Psoas muscle (tissue), 8 donors: ENCODE results near the gene RARRES2. TPM values are rescaled to one million over a fixed set of nuclear protein-coding genes. Genes with fewer than 3 reads are reported as not detected.

Source experiments
- ATAC-seq, 4 donors: fragments of 200-7000 bp; cut with Tn5 transposase; one replicate each; pipeline ENCODE4 v1.9.1; 2020; ENCODE audit warnings: moderate library complexity in 3 of 4, mild to moderate bottlenecking in 2 of 4
- DNase-seq, 2 donors: peaks; one replicate each; pipeline ENCODE4 v3.0.0-alpha.2; 2020
- H3K27ac ChIP-seq: fragments of 200-600 bp; one replicate; pipeline ENCODE4 v1.8.0; 2022
- H3K27me3 ChIP-seq, 3 donors: fragments of 200-600 bp in 1 of 3; one replicate each; pipeline versions ENCODE4 v1.6.1 to v1.8.0; 2013 to 2022; ENCODE audit warnings: low read length in 2 of 3, mild to moderate bottlenecking in 2 of 3, moderate library complexity in 1 of 3; ENCODE audit not compliant: insufficient read depth in 3 of 3
- H3K36me3 ChIP-seq, 2 donors: fragments of 200-600 bp in 1 of 2; one replicate each; pipeline versions ENCODE4 v1.6.1 to v1.8.0; 2013 to 2022; ENCODE audit warnings: low read depth in 1 of 2, mild to moderate bottlenecking in 1 of 2, moderate library complexity in 1 of 2; ENCODE audit not compliant: insufficient read depth in 1 of 2
- H3K4me1 ChIP-seq: fragments of 200-600 bp; one replicate; pipeline ENCODE4 v1.8.0; 2022
- H3K4me3 ChIP-seq: fragments of 200-600 bp; one replicate; pipeline ENCODE4 v1.8.0; 2022; ENCODE audit warnings: mild to moderate bottlenecking
- H3K9me3 ChIP-seq: fragments of 200-600 bp; one replicate; pipeline ENCODE4 v1.8.0; 2022
- CTCF ChIP-seq: fragments of 200-600 bp; IDR thresholded peaks from one replicate; pipeline ENCODE4 v1.8.0; 2022; ENCODE audit warnings: antibody characterized with exemption
- WGBS, 3 donors: extraction: QIAGEN DNeasy Blood & Tissue Kit; methylation state at CpG; one replicate each; pipeline versions ENCODE4 v1.1.6 to v1.1.7; 2013; 5-methylcytosine and 5-hydroxymethylcytosine counted together
- intact Hi-C, 2 donors: fragments of 100-400 bp; cut with DNase I; formaldehyde crosslinking; loops; one replicate each; pipeline versions ENCODE4 v1.11.0 to v1.14.2; 2022
- polyA plus RNA-seq, 3 donors: library from polyadenylated mRNA; stranded (reverse); fragments of 200-250 nt; gene quantifications; one replicate each; pipeline ENCODE4 v1.2.3, GENCODE V29; 2013
- total RNA-seq, 4 donors: library from RNA; stranded (reverse); fragmentation: NEBNext Ultra II Directional in 2 of 4; extraction: Animal tissue kit (Norgen Biotek cat#: 25700) in 2 of 4; gene quantifications; one replicate each; pipeline versions ENCODE4 v1.2.1 to v1.2.4, GENCODE V29; 2021 to 2023
- donor health status: healthy with polysubstance abuse.
- donor health status: DM: no; HTN: no; CAD: no; lungs with moderate emphysema.
- donor health status: Bipolar disorder and iron deficiency.
- donor health status: healthy.
- donor health status: DM: yes; HTN: yes; CAD: no.
- donor health status: DM: no; HTN: no; CAD: no.
- donor health status: DM: no; HTN: no; CAD: no.
- donor health status: DM: yes; HTN: yes; CAD: no.

RARRES2 gene
- total and polyA plus RNA-seq, 7 donors, result 4.1 to 17.9 (median 7.3) TPM

GRCh38 chr7:150335108-150335773, 6.2 kb downstream of the RARRES2 start:
- ATAC-seq, result no peak
- intact Hi-C loops, result no loop called here

GRCh38 chr7:150334108-150334507, 7.3 kb downstream of the RARRES2 start:
- intact Hi-C loops, result no loop called here
- H3K27ac ChIP-seq, result no peak overlapping the region
- H3K4me3 ChIP-seq, result no peak overlapping the region
- H3K27me3 ChIP-seq, result no peaks in the 10 kb centered on the region
- H3K36me3 ChIP-seq, result no peaks in the 10 kb centered on the region
- no peak for TF ChIP-seq CTCF
- DNase-seq (no peak), ATAC-seq (no peak)
- H3K9me3 ChIP-seq, result no peaks in the 10 kb centered on the region
- 91 to 94% (median 92%) methylated on average over 8 of the region's 8 CpGs for WGBS, 3 donors
- no peaks in the 10 kb centered on the region for H3K4me1 ChIP-seq

More at GRCh38 chr7:150335108-150335773, 6.2 kb downstream of the RARRES2 start:
- DNase-seq, result no peak
- WGBS, 3 donors, result 56 to 59% (median 57%) methylated on average over 7 of the region's 7 CpGs
- Histone ChIP-seq H3K27me3 (peaks cover 0 to 8% (median 0%) of the 10 kb centered on the region in 3 donors), H3K9me3 (no peaks in the 10 kb centered on the region), H3K36me3 (no peaks in the 10 kb centered on the region), H3K4me3 (no peak overlapping the region), H3K27ac (no peak overlapping the region), H3K4me1 (peaks cover 4% of the 10 kb centered on the region)
- TF ChIP-seq CTCF, result no peak

GRCh38 chr7:150333659-150334058, 7.8 kb downstream of the RARRES2 start:
- TF ChIP-seq CTCF, result no peak
- ATAC-seq (no peak), DNase-seq (no peak)
- no peak overlapping the region for H3K4me3 ChIP-seq
- intact Hi-C loops, result no loop called here
- H3K9me3 ChIP-seq, result no peaks in the 10 kb centered on the region
- H3K36me3 ChIP-seq, result no peaks in the 10 kb centered on the region
- 93 to 98% (median 96%) methylated on average over 8 to 10 of the region's 10 CpGs for WGBS, 3 donors
- no peaks in the 10 kb centered on the region for H3K4me1 ChIP-seq
- no peak overlapping the region for H3K27ac ChIP-seq
- no peaks in the 10 kb centered on the region for H3K27me3 ChIP-seq

- Histone ChIP-seq H3K36me3 (no peaks in the 10 kb centered on the region), H3K4me3 (no peak overlapping the region), H3K9me3 (no peaks in the 10 kb centered on the region), H3K27me3 (no peaks in the 10 kb centered on the region), H3K27ac (no peak overlapping the region), H3K4me1 (no peaks in the 10 kb centered on the region)
- intact Hi-C loops, result no loop called here
- WGBS, 3 donors, result 95 to 97% (median 96%) methylated on average over 18 of the region's 18 CpGs
- ATAC-seq (no peak), DNase-seq (no peak)
- no peak for TF ChIP-seq CTCF
Observed at GRCh38 chr7:150332852-150333635, 8.4 kb downstream of the RARRES2 start.
